HUES48 (cell line): ENCODE measurements around the gene GRID1.

ENCODE experiments used
- H3K27ac ChIP-seq: one replicate; pipeline ENCODE4 v1.7.0; 2013; ENCODE audit warnings: low read depth, low read length, inconsistent platforms
- H3K27me3 ChIP-seq: 2 replicates; pipeline ENCODE4 v1.6.1; 2013; ENCODE audit warnings: mild to moderate bottlenecking, low read length; ENCODE audit not compliant: control insufficient read depth, insufficient read depth
- H3K36me3 ChIP-seq: 2 replicates; pipeline ENCODE4 v1.6.1; 2013; ENCODE audit warnings: low read length; ENCODE audit not compliant: control insufficient read depth, insufficient read depth
- H3K4me1 ChIP-seq: 2 replicates; pipeline ENCODE4 v1.6.1; 2013; ENCODE audit warnings: mild to moderate bottlenecking, low read length; ENCODE audit not compliant: control insufficient read depth, insufficient read depth
- H3K4me3 ChIP-seq: 2 replicates; pipeline ENCODE4 v1.5.1; 2013; ENCODE audit warnings: mild to moderate bottlenecking, low read depth, low read length
- H3K9ac ChIP-seq: 2 replicates; pipeline ENCODE4 v1.6.1; 2013; ENCODE audit warnings: mild to moderate bottlenecking, low read depth, low read length, moderate library complexity
- H3K9me3 ChIP-seq: 2 replicates; pipeline ENCODE4 v1.6.1; 2013; ENCODE audit warnings: low read length; ENCODE audit not compliant: control insufficient read depth, insufficient read depth

The GRID1 gene

GRCh38 chr10:86295791-86296190 lies 70.8 kb downstream of the GRID1 start:
- H3K4me3 ChIP-seq = no peak overlapping the region

GRCh38 chr10:86295351-86295750 lies 71.2 kb downstream of the GRID1 start:
- no peaks in the 10 kb centered on the region; the same call in 1 of the 2 replicates for H3K27me3 ChIP-seq
- H3K36me3 ChIP-seq = no peaks in the 10 kb centered on the region
- no peak overlapping the region for H3K27ac ChIP-seq
- no peak overlapping the region for H3K4me3 ChIP-seq
- no peak overlapping the region for H3K9ac ChIP-seq
- H3K4me1 ChIP-seq = peaks cover 19% of the 10 kb centered on the region
- no peaks in the 10 kb centered on the region for H3K9me3 ChIP-seq

More at GRCh38 chr10:86295791-86296190, 70.8 kb downstream of the GRID1 start:
- H3K27me3 ChIP-seq = no peaks in the 10 kb centered on the region; the same call in 1 of the 2 replicates
- H3K9ac ChIP-seq = no peak overlapping the region
- H3K9me3 ChIP-seq = no peaks in the 10 kb centered on the region
- peaks cover 19% of the 10 kb centered on the region for H3K4me1 ChIP-seq
- H3K27ac ChIP-seq = no peak overlapping the region
- no peaks in the 10 kb centered on the region for H3K36me3 ChIP-seq

- Histone ChIP-seq H3K9me3 (no peaks in the 10 kb centered on the region), H3K9ac (no peak overlapping the region), H3K4me3 (no peak overlapping the region), H3K36me3 (no peaks in the 10 kb centered on the region), H3K27me3 (no peaks in the 10 kb centered on the region; the same call in 1 of the 2 replicates), H3K4me1 (peaks cover 19% of the 10 kb centered on the region), H3K27ac (no peak overlapping the region)
Observed at GRCh38 chr10:86294346-86295265, 72.0 kb downstream of the GRID1 start.

GRCh38 chr10:86293396-86293791 lies 73.2 kb downstream of the GRID1 start:
- Histone ChIP-seq H3K4me3 (no peak overlapping the region), H3K27ac (peak overlapping the region; percentile 84), H3K9ac (no peak overlapping the region), H3K36me3 (no peaks in the 10 kb centered on the region), H3K9me3 (no peaks in the 10 kb centered on the region), H3K27me3 (no peaks in the 10 kb centered on the region; the same call in 1 of the 2 replicates), H3K4me1 (peaks cover 19% of the 10 kb centered on the region)

GRCh38 chr10:86292462-86293395 lies 73.9 kb downstream of the GRID1 start:
- Histone ChIP-seq H3K27ac (peak overlapping the region; percentile 84), H3K36me3 (no peaks in the 10 kb centered on the region), H3K4me1 (peaks cover 19% of the 10 kb centered on the region), H3K27me3 (no peaks in the 10 kb centered on the region; the same call in 1 of the 2 replicates), H3K9ac (no peak overlapping the region), H3K9me3 (no peaks in the 10 kb centered on the region), H3K4me3 (no peak overlapping the region)

- Histone ChIP-seq H3K4me3 (no peak overlapping the region), H3K27ac (no peak overlapping the region), H3K9me3 (no peaks in the 10 kb centered on the region), H3K27me3 (no peaks in the 10 kb centered on the region; the same call in 1 of the 2 replicates), H3K9ac (no peak overlapping the region), H3K36me3 (no peaks in the 10 kb centered on the region), H3K4me1 (peaks cover 19% of the 10 kb centered on the region)
Observed at GRCh38 chr10:86291616-86292340, 74.8 kb downstream of the GRID1 start.

- Histone ChIP-seq H3K9me3 (no peaks in the 10 kb centered on the region), H3K27ac (no peak overlapping the region), H3K4me1 (peaks cover 19% of the 10 kb centered on the region), H3K9ac (no peak overlapping the region), H3K36me3 (no peaks in the 10 kb centered on the region), H3K27me3 (no peaks in the 10 kb centered on the region; the same call in 1 of the 2 replicates), H3K4me3 (no peak overlapping the region)
Observed at GRCh38 chr10:86290933-86291615, 75.5 kb downstream of the GRID1 start.

GRCh38 chr10:86289577-86289868 lies 77.1 kb downstream of the GRID1 start:
- Histone ChIP-seq H3K4me3 (no peak overlapping the region), H3K9ac (no peak overlapping the region), H3K27ac (no peak overlapping the region), H3K9me3 (no peaks in the 10 kb centered on the region), H3K36me3 (no peaks in the 10 kb centered on the region), H3K27me3 (no peaks in the 10 kb centered on the region), H3K4me1 (peaks cover 19% of the 10 kb centered on the region)

GRCh38 chr10:86288695-86289576 lies 77.7 kb downstream of the GRID1 start:
- no peak overlapping the region for H3K27ac ChIP-seq
- no peak overlapping the region for H3K9ac ChIP-seq
- H3K9me3 ChIP-seq = no peaks in the 10 kb centered on the region
- H3K27me3 ChIP-seq = no peaks in the 10 kb centered on the region
- no peaks in the 10 kb centered on the region for H3K36me3 ChIP-seq
- peaks cover 17% of the 10 kb centered on the region for H3K4me1 ChIP-seq
- no peak overlapping the region for H3K4me3 ChIP-seq
